Stimulated activated CD8-positive, alpha-beta memory T cell treated with anti-CD3 and anti-CD28 coated beads, Interleukin-4, amount 100 ng/mL, for 4 hours (primary cell): ENCODE results near the gene PTPN21.
"Not testable (repeated sequence)": the region's sequence is repeated elsewhere in the genome, so short reads cannot be mapped to it uniquely, and the experiment has no call there.

Source experiments
- DNase-seq, 2 donors: peaks; one replicate each; pipeline ENCODE4 v3.0.0-alpha.2; 2020; ENCODE audit warnings: low read depth in 2 of 2, low spot score in 1 of 2

Gene PTPN21

GRCh38 chr14:88552876-88553275 is 1.9 kb downstream of the PTPN21 start:
- no peak for DNase-seq

- no peak for DNase-seq
Observed at GRCh38 chr14:88551980-88552431, 2.8 kb downstream of the PTPN21 start.

GRCh38 chr14:88551094-88551870 is 3.5 kb downstream of the PTPN21 start:
- peak in 1 of 2 donors; percentile 18 for DNase-seq

- no peak for DNase-seq
Observed at GRCh38 chr14:88550078-88550477, 4.7 kb downstream of the PTPN21 start.

GRCh38 chr14:88547386-88547780 is 7.4 kb downstream of the PTPN21 start:
- DNase-seq = no peak

- no peak for DNase-seq
Observed at GRCh38 chr14:88546621-88547385, 8.0 kb downstream of the PTPN21 start.

- no peak for DNase-seq
Observed at GRCh38 chr14:88545256-88545655, 9.6 kb downstream of the PTPN21 start.

- DNase-seq = no peak
Observed at GRCh38 chr14:88542857-88543795, 11.7 kb downstream of the PTPN21 start.

- DNase-seq = no peak
Observed at GRCh38 chr14:88541324-88541723, 13.5 kb downstream of the PTPN21 start.

GRCh38 chr14:88535813-88536212 is 19.0 kb downstream of the PTPN21 start:
- no peak for DNase-seq

- no peak for DNase-seq
Observed at GRCh38 chr14:88535149-88535548, 19.7 kb downstream of the PTPN21 start.

GRCh38 chr14:88533064-88533602 is 21.7 kb downstream of the PTPN21 start:
- DNase-seq = no peak

- DNase-seq = not testable (repeated sequence)
Observed at GRCh38 chr14:88529889-88530288, 24.9 kb downstream of the PTPN21 start.

GRCh38 chr14:88522393-88522792 is 32.4 kb downstream of the PTPN21 start:
- DNase-seq = no peak

GRCh38 chr14:88521818-88522217 is 33.0 kb downstream of the PTPN21 start:
- DNase-seq = no peak

- DNase-seq = no peak
Observed at GRCh38 chr14:88519907-88520306, 34.9 kb downstream of the PTPN21 start.

GRCh38 chr14:88518592-88519512 is 36.0 kb downstream of the PTPN21 start:
- DNase-seq = no peak

- DNase-seq = no peak
Observed at GRCh38 chr14:88516861-88517357, 37.9 kb downstream of the PTPN21 start.

GRCh38 chr14:88515499-88516221 is 39.1 kb downstream of the PTPN21 start:
- no peak for DNase-seq
